HEK293 (cell line): ENCODE data around the gene MCTP1.

Experiments used
- CTCF ChIA-PET: fragments of 350-600 bp; formaldehyde crosslinking; extraction: SDS; loops from one replicate; lab custom pipeline; 2021; ENCODE audit warnings: antibody characterized with exemption; lab: Yijun Ruan, JAX
- POLR2A ChIA-PET: fragments of 300-600 bp; formaldehyde crosslinking; extraction: SDS; loops from one replicate; lab custom pipeline; 2020; ENCODE audit warnings: antibody characterized with exemption, inconsistent platforms; lab: Yijun Ruan, JAX
- H3K27ac ChIP-seq: fragments of 200-500 bp; sonication (Bioruptor generic); 2 replicates; pipeline ENCODE4 v1.5.1; 2014; ENCODE audit warnings: low read depth, low read length, control low read depth, inconsistent platforms; ENCODE audit errors: extremely low read depth
- H3K36me3 ChIP-seq, 2 experiments: fragments of 200-500 bp in 1 of 2; sonication (Bioruptor generic) in 1 of 2; 1 replicate in 1 of 2; 2 replicates in 1 of 2; pipeline ENCODE4 v1.5.1; 2014 to 2017; ENCODE audit warnings: inconsistent platforms in 2 of 2, low read length in 2 of 2; ENCODE audit not compliant: control insufficient read depth in 2 of 2, insufficient read depth in 1 of 2
- H3K4me1 ChIP-seq: fragments of 200-500 bp; sonication (Bioruptor generic); 2 replicates; pipeline ENCODE4 v1.5.1; 2014; ENCODE audit warnings: mild to moderate bottlenecking, low read length, inconsistent platforms; ENCODE audit not compliant: control insufficient read depth, insufficient read depth
- H3K4me3 ChIP-seq: 2 replicates; pipeline ENCODE4 v1.5.1; 2011; ENCODE audit warnings: low read depth, mild to moderate bottlenecking, control low read depth, low read length, moderate library complexity
- H3K9me3 ChIP-seq: fragments of 200-500 bp; sonication (Bioruptor generic); 2 replicates; pipeline ENCODE4 v1.5.1; 2014; ENCODE audit warnings: low read depth, low read length, inconsistent platforms; ENCODE audit not compliant: control insufficient read depth, insufficient read depth
- CTCF ChIP-seq: fragments of 450-650 bp; formaldehyde crosslinking; IDR thresholded peaks from 2 replicates; pipeline ENCODE4 v1.5.1; 2016; ENCODE audit warnings: missing biosample characterization, missing genetic modification characterization
- GLI4 ChIP-seq: fragments of 450-650 bp; formaldehyde crosslinking; IDR thresholded peaks from 2 replicates; pipeline ENCODE4 v1.5.1; 2016; ENCODE audit warnings: missing biosample characterization, missing genetic modification characterization
- MYNN ChIP-seq: fragments of 450-650 bp; formaldehyde crosslinking; IDR thresholded peaks from 2 replicates; pipeline ENCODE4 v1.5.1; 2016; ENCODE audit warnings: missing biosample characterization, missing genetic modification characterization, borderline replicate concordance
- ZBTB11 ChIP-seq: fragments of 450-650 bp; formaldehyde crosslinking; conservative IDR thresholded peaks from 2 replicates; pipeline ENCODE4 v1.5.1; 2016; ENCODE audit warnings: low read depth, missing biosample characterization, missing genetic modification characterization
- ZBTB21 ChIP-seq: fragments of 450-650 bp; formaldehyde crosslinking; IDR thresholded peaks from 2 replicates; pipeline ENCODE4 v1.5.1; 2017; ENCODE audit warnings: missing biosample characterization, missing genetic modification characterization
- ZFP3 ChIP-seq: fragments of 450-650 bp; formaldehyde crosslinking; IDR thresholded peaks from 2 replicates; pipeline ENCODE4 v1.5.1; 2016; ENCODE audit warnings: low read depth, missing biosample characterization, missing genetic modification characterization
- ZFP41 ChIP-seq: fragments of 450-650 bp; formaldehyde crosslinking; IDR thresholded peaks from 2 replicates; pipeline ENCODE4 v1.5.1; 2016; ENCODE audit warnings: missing biosample characterization, missing genetic modification characterization, borderline replicate concordance
- ZNF174 ChIP-seq: fragments of 450-650 bp; formaldehyde crosslinking; IDR thresholded peaks from 2 replicates; pipeline ENCODE4 v1.5.0; 2017; ENCODE audit warnings: missing biosample characterization, mild to moderate bottlenecking, missing genetic modification characterization
- ZNF2 ChIP-seq: fragments of 450-650 bp; formaldehyde crosslinking; IDR thresholded peaks from 2 replicates; pipeline ENCODE4 v1.5.1; 2016; ENCODE audit warnings: missing biosample characterization, missing genetic modification characterization
- ZNF202 ChIP-seq: fragments of 450-650 bp; formaldehyde crosslinking; IDR thresholded peaks from 2 replicates; pipeline ENCODE4 v1.5.1; 2016; ENCODE audit warnings: missing biosample characterization, missing genetic modification characterization, borderline replicate concordance
- ZNF292 ChIP-seq: fragments of 450-650 bp; formaldehyde crosslinking; IDR thresholded peaks from 2 replicates; pipeline ENCODE4 v1.5.1; 2016; ENCODE audit warnings: low read depth, missing biosample characterization, missing genetic modification characterization, borderline replicate concordance
- ZNF513 ChIP-seq: fragments of 450-650 bp; IDR thresholded peaks from 2 replicates; pipeline ENCODE4 v1.5.1; 2018; ENCODE audit warnings: missing biosample characterization, missing genetic modification characterization
- ZNF544 ChIP-seq: fragments of 450-650 bp; formaldehyde crosslinking; IDR thresholded peaks from 2 replicates; pipeline ENCODE4 v1.5.0; 2017; ENCODE audit warnings: missing biosample characterization, missing genetic modification characterization
- ZNF549 ChIP-seq: fragments of 450-650 bp; IDR thresholded peaks from 2 replicates; pipeline ENCODE4 v1.5.1; 2018; ENCODE audit warnings: missing biosample characterization, missing genetic modification characterization, mild to moderate bottlenecking, inconsistent platforms, moderate library complexity
- ZNF558 ChIP-seq: fragments of 450-650 bp; formaldehyde crosslinking; IDR thresholded peaks from 2 replicates; pipeline ENCODE4 v1.5.1; 2016; ENCODE audit warnings: missing biosample characterization, missing genetic modification characterization
- ZNF623 ChIP-seq: fragments of 450-650 bp; formaldehyde crosslinking; IDR thresholded peaks from 2 replicates; pipeline ENCODE4 v1.5.1; 2016; ENCODE audit warnings: missing biosample characterization, missing genetic modification characterization
- ZNF670 ChIP-seq: fragments of 450-650 bp; formaldehyde crosslinking; IDR thresholded peaks from 2 replicates; pipeline ENCODE4 v1.5.1; 2016; ENCODE audit warnings: missing biosample characterization, missing genetic modification characterization, low read depth
- ZNF677 ChIP-seq: fragments of 450-650 bp; IDR thresholded peaks from 2 replicates; pipeline ENCODE4 v1.5.0; 2018; ENCODE audit warnings: missing biosample characterization, mild to moderate bottlenecking, missing genetic modification characterization, moderate library complexity
- ZNF768 ChIP-seq: fragments of 450-650 bp; formaldehyde crosslinking; IDR thresholded peaks from 2 replicates; pipeline ENCODE4 v1.5.1; 2018; ENCODE audit warnings: missing biosample characterization, mild to moderate bottlenecking, missing genetic modification characterization
- ZSCAN16 ChIP-seq: fragments of 450-650 bp; formaldehyde crosslinking; IDR thresholded peaks from 2 replicates; pipeline ENCODE4 v1.5.1; 2016; ENCODE audit warnings: missing biosample characterization, missing genetic modification characterization
- ZSCAN23 ChIP-seq: fragments of 450-650 bp; formaldehyde crosslinking; IDR thresholded peaks from 2 replicates; pipeline ENCODE4 v1.5.1; 2016; ENCODE audit warnings: missing biosample characterization, missing genetic modification characterization
- ZSCAN30 ChIP-seq: fragments of 450-650 bp; IDR thresholded peaks from 2 replicates; pipeline ENCODE4 v1.5.1; 2018; ENCODE audit warnings: missing biosample characterization, mild to moderate bottlenecking, missing genetic modification characterization, moderate library complexity
- ZXDB ChIP-seq: fragments of 450-650 bp; formaldehyde crosslinking; IDR thresholded peaks from 2 replicates; pipeline ENCODE4 v1.5.1; 2016; ENCODE audit warnings: missing biosample characterization, missing genetic modification characterization
- TF ChIP-seq, protein P1 (sequence below): fragments of 450-650 bp; formaldehyde crosslinking; IDR thresholded peaks from 2 replicates; pipeline ENCODE4 v1.5.1; 2017; ENCODE audit warnings: missing biosample characterization, missing genetic modification characterization

MCTP1 gene

GRCh38 chr5:94761055-94761454, 523.8 kb downstream of the MCTP1 start:
- TF ChIP-seq ZFP3: no peak
- no peak for TF ChIP-seq ZSCAN23 (tag by site-specific recombination)
- TF ChIP-seq ZFP41 (tag by site-specific recombination): no peak
- no peak for TF ChIP-seq ZNF202 (tag by site-specific recombination)
- TF ChIP-seq ZNF558 (tag by site-specific recombination): no peak
- TF ChIP-seq ZBTB11 (tag by site-specific recombination): no peak
- no peak for TF ChIP-seq ZSCAN16 (tag by site-specific recombination)
- TF ChIP-seq GLI4: no peak
- no peak for TF ChIP-seq ZNF174
- TF ChIP-seq, protein P1, sequence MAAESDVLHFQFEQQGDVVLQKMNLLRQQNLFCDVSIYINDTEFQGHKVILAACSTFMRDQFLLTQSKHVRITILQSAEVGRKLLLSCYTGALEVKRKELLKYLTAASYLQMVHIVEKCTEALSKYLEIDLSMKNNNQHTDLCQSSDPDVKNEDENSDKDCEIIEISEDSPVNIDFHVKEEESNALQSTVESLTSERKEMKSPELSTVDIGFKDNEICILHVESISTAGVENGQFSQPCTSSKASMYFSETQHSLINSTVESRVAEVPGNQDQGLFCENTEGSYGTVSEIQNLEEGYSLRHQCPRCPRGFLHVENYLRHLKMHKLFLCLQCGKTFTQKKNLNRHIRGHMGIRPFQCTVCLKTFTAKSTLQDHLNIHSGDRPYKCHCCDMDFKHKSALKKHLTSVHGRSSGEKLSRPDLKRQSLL (tag by site-specific recombination): no peak
- Histone ChIP-seq H3K9me3 (no peaks in the 10 kb centered on the region), H3K4me3 (no peak overlapping the region), H3K36me3 (no peaks in the 10 kb centered on the region), H3K4me1 (no peaks in the 10 kb centered on the region), H3K27ac (no peak overlapping the region)
- POLR2A ChIA-PET: no interaction called here
- CTCF ChIA-PET: no interaction called here

DNA sequence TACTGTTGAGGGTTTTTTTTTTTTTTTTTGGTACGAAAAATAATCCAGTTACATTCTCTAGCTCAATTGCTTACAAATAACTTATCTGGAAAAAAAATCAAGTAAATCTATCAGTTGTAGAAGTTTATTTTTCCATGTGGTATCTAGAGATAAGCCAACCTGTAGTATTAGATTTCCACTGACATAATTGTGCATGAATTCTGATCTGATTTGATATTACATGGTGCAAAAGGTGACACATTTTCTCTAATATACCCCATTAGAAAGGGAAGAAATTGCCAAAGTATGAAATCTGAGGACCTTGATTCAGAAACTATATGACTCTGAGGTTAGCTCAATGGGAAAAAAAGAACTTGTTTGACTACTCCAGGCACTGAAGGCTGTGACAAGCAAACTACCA, 524.9 kb downstream of the MCTP1 start:
- H3K9me3 ChIP-seq: no peaks in the 10 kb centered on the region
- POLR2A ChIA-PET: no interaction called here

GRCh38 chr5:94759022-94759421, 525.9 kb downstream of the MCTP1 start:
- CTCF ChIA-PET: no interaction called here
- no peaks in the 10 kb centered on the region for H3K4me1 ChIP-seq
- no peaks in the 10 kb centered on the region for H3K9me3 ChIP-seq
- POLR2A ChIA-PET: no interaction called here
- TF ChIP-seq ZXDB (tag by site-specific recombination): no peak
- TF ChIP-seq ZNF768: no peak
- TF ChIP-seq ZBTB21 (tag by site-specific recombination): no peak
- no peak for TF ChIP-seq ZNF544 (tag by site-specific recombination)
- TF ChIP-seq ZNF513 (tag by site-specific recombination): no peak
- no peak for TF ChIP-seq ZBTB11 (tag by site-specific recombination)
- TF ChIP-seq ZNF292 (tag by site-specific recombination): no peak
- TF ChIP-seq CTCF: no peak
- TF ChIP-seq ZNF2: no peak
- TF ChIP-seq ZSCAN30 (tag by site-specific recombination): no peak
- TF ChIP-seq ZNF623 (tag by site-specific recombination): no peak
- no peak overlapping the region for H3K27ac ChIP-seq
- no peaks in the 10 kb centered on the region for H3K36me3 ChIP-seq
- no peak overlapping the region for H3K4me3 ChIP-seq

More for the DNA sequence above, 524.9 kb downstream of the MCTP1 start:
- CTCF ChIA-PET: no interaction called here
- Histone ChIP-seq H3K4me1 (no peaks in the 10 kb centered on the region), H3K4me3 (no peak overlapping the region), H3K27ac (no peak overlapping the region), H3K36me3 (no peaks in the 10 kb centered on the region)
- TF ChIP-seq MYNN: no peak
- no peak for TF ChIP-seq ZNF549
- TF ChIP-seq ZNF677: no peak
- no peak for TF ChIP-seq ZNF623 (tag by site-specific recombination)
- TF ChIP-seq ZNF670: no peak
